ENCODE data around the gene MSGN1.
"Not testable (repeated sequence)": the region's sequence is repeated elsewhere in the genome, so short reads cannot be mapped to it uniquely, and the experiment has no call there.

MSGN1 gene

DNA sequence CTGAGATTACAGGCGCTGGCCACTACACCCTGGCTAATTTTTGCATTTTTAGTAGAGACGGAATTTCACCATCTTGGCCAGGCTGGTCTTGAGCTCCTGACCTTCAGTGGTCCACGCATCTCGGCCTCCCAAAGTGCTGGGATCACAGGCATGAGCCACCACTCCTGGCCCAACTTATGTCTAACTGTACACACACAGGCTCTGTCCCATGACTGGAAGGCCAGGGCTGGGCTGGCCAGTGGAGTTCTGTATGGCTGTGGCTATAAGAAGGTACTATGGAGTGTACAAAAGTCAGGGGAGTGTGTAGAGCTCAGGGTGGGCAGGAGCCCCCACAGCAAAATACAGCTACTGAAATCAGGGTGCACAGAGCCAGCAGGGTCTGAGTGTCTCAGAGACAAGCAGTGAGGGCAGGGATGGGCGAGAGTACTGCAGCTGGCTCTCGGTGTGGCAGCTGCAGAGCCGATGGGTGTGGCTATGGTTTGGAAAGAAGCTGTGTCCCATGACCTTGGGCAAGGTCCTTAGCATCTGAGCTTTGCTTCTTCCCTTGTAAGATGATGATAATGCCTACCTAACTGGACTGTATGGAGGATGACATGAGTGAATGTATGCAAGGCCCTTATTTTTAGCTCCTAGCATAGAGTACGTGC is 10.4 kb upstream of the MSGN1 start:
- no peak for DNase-seq

DNA sequence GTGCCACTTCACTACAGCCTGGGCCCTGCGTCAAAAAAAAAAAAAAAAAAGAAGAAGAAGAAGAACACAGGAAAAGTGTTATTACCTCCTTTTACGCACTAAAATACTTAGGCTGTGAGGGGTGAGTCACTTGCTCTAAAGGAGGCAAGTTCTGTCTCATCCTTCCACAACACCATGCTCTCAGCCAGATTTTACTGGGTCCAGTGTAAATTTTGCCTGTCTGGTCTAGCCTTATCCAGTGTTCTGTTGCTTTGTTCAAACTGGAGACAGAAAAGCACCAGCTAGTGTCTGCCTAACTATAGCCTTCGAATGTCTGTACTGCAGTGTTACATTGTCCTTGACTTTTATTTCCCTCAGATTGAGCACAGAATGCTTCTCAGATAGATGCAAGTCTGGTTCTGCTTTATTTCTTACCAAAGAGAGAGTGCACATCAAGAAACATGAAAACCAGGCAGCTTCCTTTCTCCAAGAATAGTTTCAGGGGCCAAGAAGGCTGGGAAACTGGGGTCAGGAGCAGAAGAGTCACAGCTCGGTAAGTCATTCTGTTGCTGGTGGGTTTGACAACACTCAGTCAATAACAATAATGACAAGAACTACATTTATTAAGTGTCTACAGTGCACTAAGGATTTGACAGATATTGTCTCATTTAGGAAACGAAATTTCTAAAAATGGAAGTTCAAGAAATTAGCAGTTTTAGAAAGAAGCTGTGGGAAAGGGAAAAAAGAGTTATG is 3.1 kb upstream of the MSGN1 start:
- DNase-seq: peak in 1 of 2 experiments; percentile 45

DNA sequence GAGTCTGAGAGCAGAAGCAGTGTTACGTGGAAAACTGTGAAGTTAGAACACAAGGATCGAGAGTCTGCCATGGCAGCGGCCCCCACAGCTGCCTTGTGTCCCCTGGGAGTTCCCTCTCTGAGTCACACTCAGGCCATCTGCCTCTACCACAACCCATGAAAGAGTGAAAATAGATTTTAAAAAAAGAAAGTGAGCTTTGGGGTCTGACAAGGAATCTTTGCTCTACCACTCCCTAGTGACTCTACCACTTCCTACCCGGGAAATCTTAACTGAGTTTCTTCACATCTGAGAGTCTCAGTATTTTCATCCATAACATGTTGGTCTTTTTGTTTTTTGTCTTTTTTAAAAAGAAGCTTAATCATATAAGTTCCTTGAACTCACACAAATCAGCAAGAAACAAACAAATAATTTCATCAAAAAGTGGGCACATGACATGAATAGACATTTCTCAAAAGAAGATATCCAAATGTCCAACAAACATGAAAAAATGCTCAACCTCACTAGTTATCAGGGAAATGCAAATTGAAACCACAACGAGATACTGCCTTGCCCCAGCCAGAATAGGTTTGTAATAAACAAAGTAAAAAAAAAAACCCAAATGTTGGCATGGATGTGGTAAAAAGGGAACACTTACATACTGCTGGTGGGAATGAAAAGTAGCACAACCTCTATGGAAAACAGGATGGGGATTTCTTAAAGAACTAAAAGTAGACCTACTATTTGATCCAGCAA is 2.4 kb upstream of the MSGN1 start:
- DNase-seq: peak; percentile 80 to 91

DNA sequence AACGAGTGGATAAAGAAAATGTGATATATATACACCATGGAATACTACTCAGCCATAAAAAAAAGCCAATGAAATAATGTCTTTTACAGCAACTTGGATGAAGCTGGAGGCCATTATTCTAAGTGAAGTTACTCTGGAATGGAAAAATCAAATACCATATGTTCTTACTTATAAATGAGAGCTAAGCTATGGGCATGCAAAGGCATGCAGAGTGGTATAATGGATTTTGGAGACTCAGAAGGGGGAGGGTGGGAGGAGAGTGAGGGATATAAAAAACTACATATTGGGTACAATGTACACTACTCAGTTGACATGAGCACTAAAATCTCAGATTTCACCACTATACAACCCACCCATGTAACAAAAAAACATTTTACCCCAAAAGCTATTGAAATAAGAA is 1.7 kb upstream of the MSGN1 start:
- DNase-seq: peak in 1 of 2 experiments; percentile 45

DNA sequence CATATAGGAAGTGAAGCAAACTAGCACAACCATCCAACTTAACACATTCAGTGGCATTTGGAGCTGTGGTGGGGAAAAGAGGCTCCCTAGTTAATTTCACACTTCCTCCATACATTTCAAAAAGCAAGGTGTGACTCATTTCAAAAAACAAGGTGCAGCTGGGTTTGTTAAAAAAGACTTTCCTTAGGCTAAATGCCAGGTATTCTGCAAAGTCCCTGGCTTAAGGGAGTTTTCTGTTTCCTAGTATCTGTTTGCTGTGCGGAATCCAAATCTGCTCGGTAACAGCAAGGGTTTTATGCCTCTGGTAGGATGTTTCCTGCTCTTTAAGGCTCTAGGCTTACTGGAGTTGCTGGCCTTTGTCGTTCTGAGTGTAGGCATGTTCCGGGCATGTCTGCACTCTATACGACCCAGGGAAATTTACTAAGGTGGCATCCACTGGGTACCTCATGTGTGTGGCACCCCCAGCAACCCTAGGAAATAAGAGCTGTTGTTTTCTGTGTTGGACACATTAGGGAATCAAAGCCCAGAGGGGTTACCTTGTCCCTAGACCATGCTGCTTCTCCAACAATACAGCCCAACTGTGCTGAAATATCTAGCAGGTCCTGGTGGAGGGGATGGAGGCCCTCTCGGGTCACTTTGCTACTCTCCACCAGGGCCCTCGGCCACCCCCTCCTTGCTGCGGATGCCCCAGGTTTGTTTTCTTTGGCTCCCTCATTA is 634 bp upstream of the MSGN1 start:
- DNase-seq: peak in 1 of 2 experiments; percentile 23

DNA sequence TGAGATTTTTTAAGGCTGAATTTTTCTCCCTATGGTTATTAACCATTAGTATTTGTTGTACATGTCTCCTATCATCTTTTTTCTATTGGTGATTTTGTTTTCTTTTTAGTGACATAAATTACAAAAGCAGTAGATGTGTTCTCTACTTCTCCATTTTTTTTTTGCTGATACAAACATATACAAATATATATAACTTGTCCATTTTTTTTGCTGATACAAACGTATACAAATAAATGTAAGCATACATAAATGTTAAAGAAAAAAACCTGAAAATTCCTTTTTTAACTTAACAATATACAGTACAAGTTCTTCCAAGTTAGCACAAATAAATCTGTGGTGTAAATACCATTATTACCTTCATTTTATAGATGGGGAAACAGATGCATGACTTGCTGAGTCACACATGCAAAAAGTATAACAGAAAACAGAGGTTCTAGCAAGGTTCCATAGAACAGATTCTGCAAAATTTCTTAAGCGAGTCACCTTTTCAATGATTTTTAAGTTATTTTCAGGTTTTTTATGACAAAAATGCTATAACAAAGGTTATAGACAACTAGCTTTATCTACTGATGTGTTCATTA is 2.1 kb downstream of the MSGN1 start:
- DNase-seq: no peak

DNA sequence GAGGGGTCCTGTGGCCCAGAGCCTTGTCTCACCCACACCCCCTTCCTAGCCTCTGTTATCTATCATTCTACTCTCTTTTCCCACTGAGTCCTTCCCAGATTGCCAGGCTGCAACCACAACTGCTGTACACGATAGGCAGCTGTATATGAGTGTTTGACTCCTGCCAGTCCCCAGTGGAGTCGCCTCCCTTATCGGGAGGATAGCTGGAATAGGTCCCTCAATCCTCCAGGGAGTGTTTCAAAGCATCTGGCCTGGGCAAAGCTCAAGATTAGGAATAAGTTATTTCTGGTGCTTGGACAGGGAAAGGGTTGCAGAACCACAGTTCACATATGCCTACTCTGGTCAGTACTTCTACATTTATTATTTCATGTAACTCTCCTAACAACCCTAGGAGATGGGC is 4.8 kb downstream of the MSGN1 start:
- peak in 1 of 2 experiments; percentile 45 for DNase-seq

DNA sequence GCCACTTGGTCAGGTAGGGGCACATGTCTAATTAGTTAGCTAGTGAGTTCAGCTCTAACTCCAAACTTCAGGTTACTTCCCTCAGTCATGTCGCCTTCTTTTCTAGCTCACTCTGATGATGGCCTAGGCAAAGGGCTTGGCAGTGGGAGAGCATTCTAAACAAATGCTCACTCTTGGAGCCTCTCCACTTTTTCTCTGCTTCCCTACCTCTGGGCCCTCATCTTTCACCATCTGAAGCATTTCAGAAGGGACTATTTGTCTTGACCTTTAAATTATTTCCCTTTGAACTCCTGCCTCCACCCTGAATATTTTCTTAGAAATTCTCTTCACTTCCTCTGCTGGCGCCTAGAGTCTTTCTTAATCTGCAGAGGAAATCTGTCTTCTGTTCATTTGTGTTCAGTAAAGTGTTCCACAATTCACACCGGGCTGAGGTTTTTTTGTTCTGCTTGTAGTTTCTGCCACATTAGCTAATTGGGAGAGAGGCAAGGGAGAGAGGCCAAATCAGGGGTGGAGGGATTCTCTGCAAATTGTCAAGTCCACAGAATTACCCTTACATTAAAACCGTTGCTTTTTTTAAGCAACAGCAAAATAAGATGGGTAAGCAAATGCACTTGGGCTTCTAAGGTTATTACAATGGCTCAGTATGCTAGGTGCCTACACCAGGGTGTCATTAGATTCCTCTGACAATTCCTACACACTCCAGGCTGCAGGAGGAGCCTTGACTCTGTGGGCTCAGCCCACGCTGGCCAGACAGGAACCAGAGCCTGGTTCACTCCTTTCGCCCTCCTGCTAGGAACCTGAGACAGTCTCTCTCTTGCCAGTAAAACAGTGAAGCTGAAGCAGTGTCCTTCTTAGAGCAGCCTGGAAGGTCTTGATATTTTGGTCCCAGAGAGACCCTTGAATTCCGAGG is 5.5 kb downstream of the MSGN1 start:
- DNase-seq: no peak

DNA sequence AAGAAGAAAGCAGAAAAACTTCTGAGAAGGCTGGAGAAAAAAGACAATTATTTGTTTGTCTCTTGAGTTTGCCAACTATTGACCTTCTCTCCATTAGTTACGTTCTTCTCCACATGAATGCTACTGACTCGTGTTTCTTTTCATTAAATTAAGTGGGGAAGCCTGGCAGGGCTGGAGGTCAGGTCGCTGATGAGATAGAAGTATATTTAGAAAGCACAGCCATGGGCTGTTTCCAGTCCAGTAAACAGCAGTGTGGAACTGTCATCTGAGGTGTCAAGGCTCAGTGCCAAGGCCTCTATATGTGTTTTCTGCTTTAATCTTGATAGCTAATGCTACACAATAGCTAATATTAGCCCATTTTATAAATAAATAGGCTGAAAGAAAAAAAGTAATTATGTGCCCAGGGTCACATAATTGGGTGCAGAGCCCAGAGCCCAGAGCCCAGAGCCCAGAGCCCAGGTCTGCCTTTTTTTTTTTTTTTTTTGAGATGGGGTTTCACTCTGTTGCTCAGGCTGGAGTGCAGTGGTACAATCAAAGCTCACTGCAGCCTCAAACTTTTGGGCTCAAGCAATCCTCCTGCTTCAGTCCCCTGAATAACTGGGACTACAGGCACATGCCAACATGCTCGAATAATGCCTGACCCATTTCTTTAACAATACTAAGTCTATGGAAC is 6.3 kb downstream of the MSGN1 start:
- no peak for DNase-seq

DNA sequence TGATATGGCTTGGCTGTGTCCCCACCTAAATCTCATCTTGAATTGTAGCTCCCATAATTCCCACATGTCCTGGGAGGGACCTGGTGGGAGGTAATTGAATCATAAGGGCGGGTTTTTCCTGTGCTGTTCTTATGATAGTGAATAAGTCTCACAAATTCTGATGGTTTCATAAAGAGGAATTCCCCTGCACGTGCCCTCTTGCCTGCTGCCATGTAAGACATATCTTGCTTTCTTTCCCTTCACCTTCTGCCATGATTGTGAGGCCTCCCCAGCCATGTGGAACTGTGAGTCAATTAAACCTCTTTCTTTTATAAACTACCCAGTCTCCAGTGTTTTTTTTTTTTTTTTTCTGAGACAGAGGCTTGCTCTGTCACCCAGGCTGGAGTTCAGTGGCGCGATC is 7.4 kb downstream of the MSGN1 start:
- not testable (repeated sequence) for DNase-seq

DNA sequence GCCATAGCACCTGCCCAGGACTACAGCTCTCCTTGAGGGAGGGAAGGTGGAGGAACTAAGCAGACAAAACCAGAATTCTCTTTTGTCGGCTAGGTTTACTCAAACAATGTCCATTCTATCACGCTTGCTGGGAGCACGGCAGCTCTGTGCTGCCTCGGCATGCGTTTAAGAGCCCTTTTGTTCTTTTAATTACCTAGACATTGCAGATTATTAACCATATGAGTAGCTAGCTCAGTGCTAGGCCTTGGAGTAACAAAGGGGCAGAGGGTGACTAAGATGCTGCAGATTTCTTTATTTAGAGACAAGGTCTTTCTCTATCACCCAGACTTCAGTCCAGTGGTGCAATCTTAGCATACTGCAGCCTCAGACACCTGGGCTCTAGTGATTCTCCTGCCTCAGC is 11.1 kb downstream of the MSGN1 start:
- DNase-seq: no peak

DNA sequence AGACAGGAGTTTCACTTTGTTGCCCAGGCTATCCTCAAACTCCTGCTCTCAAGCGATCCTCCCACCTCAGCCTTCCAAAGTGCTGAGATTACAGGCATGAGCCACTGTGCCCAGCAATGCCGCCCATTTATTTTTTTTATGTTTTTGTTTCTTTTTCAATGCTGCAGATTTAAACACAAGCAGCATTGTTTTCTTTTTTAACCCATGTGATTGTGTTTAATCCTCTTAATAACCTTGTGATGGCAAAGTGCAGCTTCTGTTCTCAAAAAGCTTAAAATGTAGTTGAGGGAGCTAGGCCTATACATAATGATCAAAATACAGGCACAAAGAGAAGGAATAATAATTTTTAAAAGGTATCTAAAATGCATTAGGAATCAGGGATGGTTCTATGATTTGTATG is 11.5 kb downstream of the MSGN1 start:
- DNase-seq: no peak

DNA sequence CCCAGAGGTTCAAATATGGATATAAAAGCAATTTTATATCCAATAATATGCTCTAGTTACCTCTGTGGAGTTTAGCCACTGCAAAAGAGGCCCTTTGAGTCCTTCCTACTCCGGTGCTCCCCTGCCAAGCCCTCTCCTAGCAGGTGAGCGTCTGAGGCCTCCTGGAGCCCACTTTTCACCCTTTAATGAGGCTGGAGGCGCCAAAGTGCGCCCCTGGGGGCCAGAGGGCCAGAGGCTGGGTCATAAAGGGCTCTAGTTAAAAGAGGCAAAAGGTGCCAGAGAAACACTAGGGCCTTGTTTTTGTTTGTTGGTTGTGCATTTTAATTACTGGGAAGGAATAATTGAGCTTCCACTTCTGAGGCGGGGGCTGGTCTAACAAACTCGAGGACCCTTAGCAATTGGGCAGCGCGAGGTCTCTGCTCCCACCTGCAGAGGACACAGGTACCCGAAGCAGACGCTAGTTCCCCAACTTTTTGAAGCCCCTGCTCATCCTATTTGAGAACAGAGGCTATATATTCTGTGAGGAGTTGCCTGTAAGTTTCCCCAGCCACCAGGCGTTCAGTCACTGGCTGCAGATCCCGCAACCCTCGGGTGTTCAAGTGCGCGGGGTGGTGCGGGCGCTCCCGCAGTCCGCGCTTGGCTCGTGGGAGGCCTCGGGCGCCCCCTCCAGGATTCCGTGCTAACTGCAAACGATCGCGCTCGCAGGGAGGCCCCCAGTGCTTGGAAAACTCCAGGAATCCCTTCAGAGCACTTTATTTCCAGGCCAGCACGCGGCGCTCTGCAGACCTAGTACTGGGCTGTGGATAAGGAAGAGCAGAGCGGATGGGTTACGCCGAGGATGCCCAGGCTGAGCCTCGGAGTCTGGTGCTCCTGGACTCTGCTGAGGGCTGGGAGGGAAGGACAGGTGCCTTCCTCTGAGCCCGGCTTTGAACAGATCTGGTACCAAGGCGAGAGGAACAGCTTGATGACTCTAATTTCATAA is 14.1 kb downstream of the MSGN1 start:
- DNase-seq: peak; percentile 19 to 69

DNA sequence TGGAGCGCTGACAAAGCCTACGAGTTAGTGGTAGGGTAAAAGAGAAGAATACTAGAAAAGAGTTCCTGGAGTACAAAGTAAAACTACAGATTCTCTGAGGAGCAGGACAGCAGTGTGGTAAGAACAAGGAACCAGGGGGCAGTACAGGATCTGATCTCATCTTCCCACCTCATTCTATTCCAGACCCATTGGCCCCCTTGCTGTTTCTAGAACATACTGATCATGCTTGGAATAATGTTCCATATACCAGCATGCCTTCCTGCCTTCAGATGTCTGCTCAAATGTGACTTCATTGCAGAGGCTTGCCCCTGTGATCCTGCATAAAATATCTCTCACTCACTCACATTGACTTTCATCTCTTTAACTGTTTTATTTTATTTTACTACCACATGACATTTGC is 19.3 kb downstream of the MSGN1 start:
- no peak for DNase-seq

DNA sequence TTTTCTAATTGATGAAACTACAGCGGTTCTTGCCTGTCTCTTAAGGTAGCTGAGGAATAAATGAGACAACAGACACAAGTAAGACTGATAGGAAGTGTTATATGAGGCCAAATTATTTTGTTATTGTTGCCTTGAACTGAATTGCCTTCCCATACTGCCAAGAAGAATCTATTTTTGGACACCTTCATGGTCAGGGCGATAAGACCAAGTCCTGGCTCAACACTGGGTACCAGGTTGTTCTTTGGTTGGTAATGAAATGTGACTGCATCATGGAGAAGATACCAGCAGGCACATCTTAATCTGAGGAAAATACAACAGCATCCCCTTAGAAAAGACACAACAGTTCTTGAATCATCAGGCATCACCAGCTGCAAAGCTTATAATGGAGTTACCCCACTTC is 23.7 kb downstream of the MSGN1 start:
- no peak for DNase-seq

DNA sequence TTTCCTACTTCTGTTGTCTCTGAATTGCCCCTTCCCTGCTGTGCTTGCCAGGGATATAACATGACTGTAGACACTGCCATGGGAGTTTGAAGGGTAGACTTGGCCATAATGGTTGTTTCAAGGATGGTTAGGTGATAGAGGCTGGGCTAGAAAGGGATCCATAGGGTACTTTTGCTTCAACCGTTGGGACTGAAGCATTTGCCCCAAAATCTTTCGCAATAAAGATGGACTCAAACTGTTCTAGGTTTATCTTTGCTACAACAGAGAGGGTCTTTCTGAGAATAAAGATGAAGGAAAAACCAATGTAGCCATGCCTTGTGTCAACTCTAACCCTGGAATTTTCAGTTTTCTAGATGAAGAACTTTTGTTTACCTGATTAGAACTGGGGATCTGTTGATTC is 27.2 kb downstream of the MSGN1 start:
- no peak for DNase-seq

DNA sequence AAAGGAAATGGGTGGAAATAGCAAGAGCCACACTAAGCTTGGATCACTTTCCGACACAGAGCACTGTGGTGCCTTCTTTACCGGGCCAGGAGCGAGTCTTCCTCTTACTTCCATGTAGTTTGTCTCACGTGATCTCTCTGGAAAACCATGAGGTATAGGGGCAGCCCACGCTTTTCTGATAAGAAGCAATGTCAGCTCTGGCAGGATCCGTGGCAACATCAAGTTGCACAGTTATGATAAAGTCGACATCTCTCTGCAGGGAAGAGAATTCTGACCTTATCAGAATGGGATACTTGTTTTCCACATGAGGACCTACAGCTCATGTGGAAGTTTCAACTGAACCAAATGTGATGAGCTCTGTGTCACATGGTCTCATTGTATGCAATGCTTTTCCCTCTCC is 29.5 kb downstream of the MSGN1 start:
- no peak for DNase-seq

DNA sequence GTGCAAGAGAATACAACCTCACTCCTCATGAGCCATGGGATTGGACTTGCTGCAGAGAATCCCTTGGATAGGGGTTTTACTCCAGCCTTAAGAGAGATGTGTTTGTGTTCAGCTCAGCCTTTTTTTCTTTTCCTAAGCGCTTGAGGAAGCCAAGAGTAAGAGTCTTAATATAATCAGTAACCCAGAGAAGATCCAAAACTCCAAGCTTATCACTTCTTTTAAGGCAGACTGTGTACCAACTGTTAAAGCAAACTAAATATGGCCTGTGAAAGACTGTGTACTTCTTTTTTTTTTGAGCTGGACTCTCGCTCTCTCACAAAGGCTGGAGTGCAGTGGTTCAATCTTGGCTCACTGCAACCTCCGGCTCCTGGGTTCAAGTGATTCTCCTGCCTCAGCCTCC is 30.4 kb downstream of the MSGN1 start:
- no peak for DNase-seq

DNA sequence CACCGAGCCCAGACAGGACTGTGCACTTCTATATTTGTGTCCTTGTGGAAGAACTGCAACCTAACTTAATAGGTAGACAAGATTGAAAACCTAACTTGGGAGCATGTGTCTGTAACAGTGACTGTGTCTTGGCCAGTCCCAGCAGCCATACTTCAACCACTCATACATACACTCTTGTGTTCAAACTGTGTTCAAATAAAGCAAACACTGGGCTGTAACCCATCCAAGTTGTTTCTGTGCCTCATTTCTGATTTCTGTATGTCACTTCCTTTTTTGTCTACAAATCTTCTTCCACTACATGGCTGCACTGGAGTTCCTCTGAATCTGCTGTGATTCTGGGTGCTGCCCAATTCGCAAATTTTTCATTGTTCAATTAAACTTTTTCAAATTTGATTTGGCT is 31.0 kb downstream of the MSGN1 start:
- DNase-seq: no peak

DNA sequence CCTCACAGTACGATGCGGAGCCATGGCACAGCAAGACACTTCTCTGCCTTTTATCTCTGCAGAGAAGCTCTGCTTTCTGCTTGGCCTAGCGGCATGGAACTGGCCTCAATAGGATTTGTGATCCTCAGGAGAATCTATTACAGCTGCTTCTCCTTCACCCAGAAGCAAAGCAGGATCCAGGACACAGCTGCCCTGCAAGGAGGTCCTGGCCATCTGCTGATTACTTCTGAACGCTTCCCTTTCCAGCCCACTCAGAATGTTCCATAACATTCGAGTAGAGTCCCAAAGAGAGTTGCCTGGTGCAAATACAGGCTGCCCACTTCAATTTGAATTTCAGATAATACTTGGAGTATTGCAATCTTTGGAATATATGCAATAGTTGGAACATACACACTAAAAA is 33.0 kb downstream of the MSGN1 start:
- DNase-seq: peak; percentile 49 to 84

All from NCI-H524 (cell line).